GM18520 (cell line): ENCODE measurements around the gene TAGLN2.
A peak's percentile ranks its signal among the peaks of the same experiment; 100 is the strongest.

Experiments
- ATAC-seq: cut with Tn5 transposase; IDR thresholded peaks from one replicate; pipeline ENCODE4 v1.9.1; 2021; ENCODE audit not compliant: unreplicated experiment

TAGLN2 gene

GRCh38 chr1:159924791-159925718 is at the start of gene TAGLN2:
Gene TAGLN2, minus strand, starts transcription at chr1:159925507. Its CDS starts 4,998 bp downstream, at chr1:159920509.
- peak; percentile 54 for ATAC-seq

GRCh38 chr1:159974350-159974965 is 49.2 kb upstream of the TAGLN2 start:
- ATAC-seq: no peak

GRCh38 chr1:159973350-159973940 is 48.1 kb upstream of the TAGLN2 start:
- no peak for ATAC-seq

- no peak for ATAC-seq
Observed at GRCh38 chr1:159972443-159973205, 47.3 kb upstream of the TAGLN2 start.

- no peak for ATAC-seq
Observed at GRCh38 chr1:159970932-159971342, 45.6 kb upstream of the TAGLN2 start.

GRCh38 chr1:159968901-159969300 is 43.6 kb upstream of the TAGLN2 start:
- no peak for ATAC-seq

- no peak for ATAC-seq
Observed at GRCh38 chr1:159965263-159965662, 40.0 kb upstream of the TAGLN2 start.

- no peak for ATAC-seq
Observed at GRCh38 chr1:159964144-159964543, 38.8 kb upstream of the TAGLN2 start.

- ATAC-seq: no peak
Observed at GRCh38 chr1:159962176-159962575, 36.9 kb upstream of the TAGLN2 start.

GRCh38 chr1:159961636-159962035 is 36.3 kb upstream of the TAGLN2 start:
- ATAC-seq: no peak

- no peak for ATAC-seq
Observed at GRCh38 chr1:159960721-159961381, 35.5 kb upstream of the TAGLN2 start.

GRCh38 chr1:159959451-159959850 is 34.1 kb upstream of the TAGLN2 start:
- ATAC-seq: peak; percentile 6

GRCh38 chr1:159958719-159959380 is 33.5 kb upstream of the TAGLN2 start:
- ATAC-seq: peak; percentile 69

- ATAC-seq: no peak
Observed at GRCh38 chr1:159957824-159958268, 32.5 kb upstream of the TAGLN2 start.

- ATAC-seq: no peak
Observed at GRCh38 chr1:159955456-159955855, 30.1 kb upstream of the TAGLN2 start.

- ATAC-seq: no peak
Observed at GRCh38 chr1:159953536-159954515, 28.5 kb upstream of the TAGLN2 start, which contains the start of gene SLAMF9. Gene SLAMF9, minus strand, starts transcription at chr1:159954237. Its CDS starts 100 bp downstream, at chr1:159954137.

GRCh38 chr1:159952932-159953331 is 27.6 kb upstream of the TAGLN2 start:
- no peak for ATAC-seq

- no peak for ATAC-seq
Observed at GRCh38 chr1:159951551-159951950, 26.2 kb upstream of the TAGLN2 start.

GRCh38 chr1:159951016-159951415 is 25.7 kb upstream of the TAGLN2 start:
- ATAC-seq: no peak
